GM12878 (cell line): ENCODE results near the gene RALB.

Source experiments
- GABPA ChIP-seq: IDR thresholded peaks from 2 replicates; pipeline ENCODE4 v1.6.1; 2014; ENCODE audit warnings: antibody characterized with exemption, low read depth, mild to moderate bottlenecking, inconsistent platforms
- USF2 ChIP-seq: IDR thresholded peaks from 2 replicates; pipeline ENCODE4 v1.6.1; 2011; ENCODE audit warnings: low read depth, low read length, improper control_type of control experiment, borderline replicate concordance

GRCh38 chr2:120255071-120255470, 2.4 kb downstream of the RALB start:
- TF ChIP-seq GABPA (no peak), USF2 (no peak)
